ENCODE results near the gene SPATA46. TPM values are rescaled to one million over a fixed set of nuclear protein-coding genes. Genes with fewer than 3 reads are reported as not detected.

Gene SPATA46
- total RNA-seq, 2 experiments from 2014 or later: not detected

- ChIA-PET CTCF (interaction anchor here (1.9 kb wide), 1 partner anchor 10 kb away, joined by 5 read pairs; no protein-coding TSS in a partner anchor), POLR2A (no interaction called here)
- Mint-ChIP-seq H3K4me1 (no peaks in the 10 kb centered on the region), H3K27me3 (no peaks in the 10 kb centered on the region), H3K36me3 (ENCODE audit: low read depth) (no peaks in the 10 kb centered on the region), H3K27ac (no peak overlapping the region), H3K4me3 (peak overlapping the region; percentile 5), H3K9me3 (no peaks in the 10 kb centered on the region)
- DNase-seq: no peak
These were observed 10.0 kb downstream of the SPATA46 start for GRCh38 chr1:162366671-162367070.

GRCh38 chr1:162366149-162366548 lies 10.5 kb downstream of the SPATA46 start:
- ChIA-PET POLR2A (no interaction called here), CTCF (interaction anchor here (1.9 kb wide), 1 partner anchor 9 kb away, joined by 5 read pairs; no protein-coding TSS in a partner anchor)
- no peaks in the 10 kb centered on the region for H3K36me3 Mint-ChIP-seq (ENCODE audit: low read depth)
- no peaks in the 10 kb centered on the region for H3K27me3 Mint-ChIP-seq
- no peak for DNase-seq
- H3K9me3 Mint-ChIP-seq: no peaks in the 10 kb centered on the region
- no peak overlapping the region for H3K4me3 Mint-ChIP-seq
- no peak overlapping the region for H3K27ac Mint-ChIP-seq
- no peaks in the 10 kb centered on the region for H3K4me1 Mint-ChIP-seq

- H3K27me3 Mint-ChIP-seq: no peaks in the 10 kb centered on the region
- POLR2A ChIA-PET: no interaction called here
- H3K9me3 Mint-ChIP-seq: no peaks in the 10 kb centered on the region
- no peak for DNase-seq
- CTCF ChIA-PET: no interaction called here
- H3K27ac Mint-ChIP-seq: no peak overlapping the region
- no peak overlapping the region for H3K4me3 Mint-ChIP-seq
- H3K36me3 Mint-ChIP-seq (ENCODE audit: low read depth): no peaks in the 10 kb centered on the region
- H3K4me1 Mint-ChIP-seq: no peaks in the 10 kb centered on the region
These were observed 11.2 kb downstream of the SPATA46 start for GRCh38 chr1:162365284-162366020.

- no peak overlapping the region for H3K4me3 Mint-ChIP-seq
- DNase-seq: no peak
- no peaks in the 10 kb centered on the region for H3K36me3 Mint-ChIP-seq (ENCODE audit: low read depth)
- no peak overlapping the region for H3K27ac Mint-ChIP-seq
- H3K9me3 Mint-ChIP-seq: no peaks in the 10 kb centered on the region
- ChIA-PET CTCF (no interaction called here), POLR2A (no interaction called here)
- no peaks in the 10 kb centered on the region for H3K4me1 Mint-ChIP-seq
- no peaks in the 10 kb centered on the region for H3K27me3 Mint-ChIP-seq
These were observed 12.2 kb downstream of the SPATA46 start for GRCh38 chr1:162364498-162364897.

GRCh38 chr1:162363823-162364222 lies 12.8 kb downstream of the SPATA46 start:
- Mint-ChIP-seq H3K27me3 (no peaks in the 10 kb centered on the region), H3K27ac (no peak overlapping the region), H3K36me3 (ENCODE audit: low read depth) (no peaks in the 10 kb centered on the region), H3K4me1 (no peaks in the 10 kb centered on the region), H3K4me3 (no peak overlapping the region), H3K9me3 (no peaks in the 10 kb centered on the region)
- no peak for DNase-seq
- CTCF ChIA-PET: interaction anchor here (0.6 kb wide), 1 partner anchor 42 kb away, joined by 3 read pairs; no protein-coding TSS in a partner anchor
- POLR2A ChIA-PET: no interaction called here

GRCh38 chr1:162361349-162361748 lies 15.3 kb downstream of the SPATA46 start:
- Mint-ChIP-seq H3K36me3 (ENCODE audit: low read depth) (no peaks in the 10 kb centered on the region), H3K9me3 (no peaks in the 10 kb centered on the region), H3K27ac (no peak overlapping the region), H3K27me3 (no peaks in the 10 kb centered on the region), H3K4me1 (no peaks in the 10 kb centered on the region), H3K4me3 (no peak overlapping the region)
- no peak for DNase-seq
- POLR2A ChIA-PET: no interaction called here
- CTCF ChIA-PET: no interaction called here

GRCh38 chr1:162360874-162361260 lies 15.8 kb downstream of the SPATA46 start:
- Mint-ChIP-seq H3K4me1 (no peaks in the 10 kb centered on the region), H3K36me3 (ENCODE audit: low read depth) (no peaks in the 10 kb centered on the region), H3K9me3 (no peaks in the 10 kb centered on the region), H3K27ac (no peak overlapping the region), H3K4me3 (no peak overlapping the region), H3K27me3 (no peaks in the 10 kb centered on the region)
- ChIA-PET CTCF (no interaction called here), POLR2A (no interaction called here)
- DNase-seq: no peak

- POLR2A ChIA-PET: no interaction called here
- no peaks in the 10 kb centered on the region for H3K36me3 Mint-ChIP-seq (ENCODE audit: low read depth)
These were observed 16.3 kb downstream of the SPATA46 start for GRCh38 chr1:162360237-162360873.

GRCh38 chr1:162359523-162360236 lies 17.0 kb downstream of the SPATA46 start:
- H3K9me3 Mint-ChIP-seq: no peaks in the 10 kb centered on the region
- no peaks in the 10 kb centered on the region for H3K4me1 Mint-ChIP-seq
- DNase-seq: no peak
- ChIA-PET CTCF (interaction anchor here (0.7 kb wide), 1 partner anchor 289 kb away, joined by 3 read pairs; no protein-coding TSS in a partner anchor), POLR2A (no interaction called here)
- H3K27ac Mint-ChIP-seq: no peak overlapping the region
- no peaks in the 10 kb centered on the region for H3K36me3 Mint-ChIP-seq (ENCODE audit: low read depth)
- H3K27me3 Mint-ChIP-seq: no peaks in the 10 kb centered on the region
- H3K4me3 Mint-ChIP-seq: no peak overlapping the region

More at GRCh38 chr1:162360237-162360873, 16.3 kb downstream of the SPATA46 start:
- H3K4me1 Mint-ChIP-seq: no peaks in the 10 kb centered on the region
- no peak overlapping the region for H3K27ac Mint-ChIP-seq
- H3K9me3 Mint-ChIP-seq: no peaks in the 10 kb centered on the region
- CTCF ChIA-PET: no interaction called here
- no peak overlapping the region for H3K4me3 Mint-ChIP-seq
- no peak for DNase-seq
- H3K27me3 Mint-ChIP-seq: no peaks in the 10 kb centered on the region

GRCh38 chr1:162358928-162359327 lies 17.7 kb downstream of the SPATA46 start:
- H3K4me1 Mint-ChIP-seq: no peaks in the 10 kb centered on the region
- no peak for DNase-seq
- no peak overlapping the region for H3K4me3 Mint-ChIP-seq
- CTCF ChIA-PET: interaction anchor here (0.7 kb wide), 1 partner anchor 288 kb away, joined by 3 read pairs; no protein-coding TSS in a partner anchor
- H3K27me3 Mint-ChIP-seq: no peaks in the 10 kb centered on the region
- H3K27ac Mint-ChIP-seq: no peak overlapping the region
- no peaks in the 10 kb centered on the region for H3K9me3 Mint-ChIP-seq
- H3K36me3 Mint-ChIP-seq (ENCODE audit: low read depth): no peaks in the 10 kb centered on the region
- POLR2A ChIA-PET: no interaction called here

- POLR2A ChIA-PET: no interaction called here
These were observed 18.9 kb downstream of the SPATA46 start for GRCh38 chr1:162357681-162358266.

GRCh38 chr1:162353702-162354101 lies 23.0 kb downstream of the SPATA46 start:
- Mint-ChIP-seq H3K36me3 (ENCODE audit: low read depth) (no peaks in the 10 kb centered on the region), H3K4me1 (no peaks in the 10 kb centered on the region), H3K27ac (no peak overlapping the region), H3K4me3 (no peak overlapping the region), H3K27me3 (peaks cover 7% of the 10 kb centered on the region), H3K9me3 (no peaks in the 10 kb centered on the region)
- no peak for DNase-seq
- POLR2A ChIA-PET: no interaction called here
- CTCF ChIA-PET: interaction anchor here (0.6 kb wide), 1 partner anchor 137 kb away, joined by 3 read pairs; no protein-coding TSS in a partner anchor

More at GRCh38 chr1:162357681-162358266, 18.9 kb downstream of the SPATA46 start:
- H3K4me1 Mint-ChIP-seq: no peaks in the 10 kb centered on the region
- no peaks in the 10 kb centered on the region for H3K36me3 Mint-ChIP-seq (ENCODE audit: low read depth)
- no peak overlapping the region for H3K4me3 Mint-ChIP-seq
- H3K27ac Mint-ChIP-seq: no peak overlapping the region
- DNase-seq: no peak
- CTCF ChIA-PET: interaction anchor here (1.5 kb wide), 1 partner anchor 9 kb away, joined by 5 read pairs; no protein-coding TSS in a partner anchor
- no peaks in the 10 kb centered on the region for H3K27me3 Mint-ChIP-seq
- H3K9me3 Mint-ChIP-seq: no peaks in the 10 kb centered on the region

- no peak for DNase-seq
- CTCF ChIA-PET: no interaction called here
These were observed 23.6 kb downstream of the SPATA46 start for GRCh38 chr1:162353078-162353477.

More at GRCh38 chr1:162353078-162353477, 23.6 kb downstream of the SPATA46 start:
- Mint-ChIP-seq H3K4me1 (no peaks in the 10 kb centered on the region), H3K9me3 (no peaks in the 10 kb centered on the region), H3K36me3 (ENCODE audit: low read depth) (no peaks in the 10 kb centered on the region), H3K27ac (no peak overlapping the region), H3K4me3 (no peak overlapping the region), H3K27me3 (peaks cover 7% of the 10 kb centered on the region)
- POLR2A ChIA-PET: no interaction called here
